Type B pancreatic cell (in vitro differentiated cells): ENCODE measurements around the gene TNFSF13B. TPM values are rescaled to one million over a fixed set of nuclear protein-coding genes. Genes with fewer than 3 reads are reported as not detected.

Experiments used
- DNase-seq: peaks from one replicate; pipeline ENCODE4 v3.0.0; 2021; ENCODE audit warnings: mixed read lengths; ENCODE audit not compliant: unreplicated experiment; ENCODE audit errors: extremely low spot score
- H3K27ac Mint-ChIP-seq: 2 replicates; pipeline ENCODE4 v1.8.0; 2021; ENCODE audit warnings: mild to moderate bottlenecking, mixed read lengths
- H3K27me3 Mint-ChIP-seq: 2 replicates; pipeline ENCODE4 v1.8.0; 2021; ENCODE audit warnings: mixed read lengths
- H3K36me3 Mint-ChIP-seq: 2 replicates; pipeline ENCODE4 v1.8.0; 2021; ENCODE audit warnings: mixed read lengths
- H3K4me1 Mint-ChIP-seq: one replicate; pipeline ENCODE4 v1.8.0; 2021; ENCODE audit warnings: mixed read lengths; ENCODE audit not compliant: unreplicated experiment
- H3K4me3 Mint-ChIP-seq: 2 replicates; pipeline ENCODE4 v1.8.0; 2021; ENCODE audit warnings: mild to moderate bottlenecking, mixed read lengths
- H3K9me3 Mint-ChIP-seq: 2 replicates; pipeline ENCODE4 v1.8.0; 2021; ENCODE audit warnings: mixed read lengths
- total RNA-seq: library from RNA; stranded (reverse); gene quantifications from 2 replicates; pipeline ENCODE4 v1.2.1, GENCODE V29; 2021; ENCODE audit warnings: low replicate concordance
- TF ChIP-seq, protein P1 (sequence below): fragments of 200-600 bp; sonication (generic); conservative IDR thresholded peaks from 2 replicates; pipeline ENCODE4 v1.5.0; 2021; ENCODE audit warnings: antibody characterized with exemption, mild to moderate bottlenecking

Gene TNFSF13B
- total RNA-seq, 1 donor from 2014 or later, result 1.8 TPM

DNA sequence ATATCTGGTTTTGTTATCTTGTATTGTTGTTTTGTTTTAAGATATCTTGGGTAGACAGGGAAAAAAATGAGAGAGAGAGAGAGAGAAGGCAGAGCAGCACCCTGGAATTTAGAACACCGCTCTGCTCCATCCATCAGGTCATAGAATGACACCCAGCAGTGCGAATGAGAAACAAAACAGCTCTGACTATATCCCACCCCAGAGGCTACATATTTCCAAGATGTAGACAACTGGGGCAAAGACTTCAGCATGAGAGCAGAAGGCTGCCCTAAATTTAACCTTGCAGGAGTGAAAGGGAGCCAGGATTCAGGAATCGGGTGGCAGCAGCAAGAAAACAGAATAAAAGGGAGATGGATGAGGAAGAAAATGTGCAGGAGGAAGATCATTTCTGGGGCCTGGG, 46.5 kb downstream of the TNFSF13B start:
- no peaks in the 10 kb centered on the region for H3K4me1 Mint-ChIP-seq
- no peak for DNase-seq
- TF ChIP-seq, protein P1, sequence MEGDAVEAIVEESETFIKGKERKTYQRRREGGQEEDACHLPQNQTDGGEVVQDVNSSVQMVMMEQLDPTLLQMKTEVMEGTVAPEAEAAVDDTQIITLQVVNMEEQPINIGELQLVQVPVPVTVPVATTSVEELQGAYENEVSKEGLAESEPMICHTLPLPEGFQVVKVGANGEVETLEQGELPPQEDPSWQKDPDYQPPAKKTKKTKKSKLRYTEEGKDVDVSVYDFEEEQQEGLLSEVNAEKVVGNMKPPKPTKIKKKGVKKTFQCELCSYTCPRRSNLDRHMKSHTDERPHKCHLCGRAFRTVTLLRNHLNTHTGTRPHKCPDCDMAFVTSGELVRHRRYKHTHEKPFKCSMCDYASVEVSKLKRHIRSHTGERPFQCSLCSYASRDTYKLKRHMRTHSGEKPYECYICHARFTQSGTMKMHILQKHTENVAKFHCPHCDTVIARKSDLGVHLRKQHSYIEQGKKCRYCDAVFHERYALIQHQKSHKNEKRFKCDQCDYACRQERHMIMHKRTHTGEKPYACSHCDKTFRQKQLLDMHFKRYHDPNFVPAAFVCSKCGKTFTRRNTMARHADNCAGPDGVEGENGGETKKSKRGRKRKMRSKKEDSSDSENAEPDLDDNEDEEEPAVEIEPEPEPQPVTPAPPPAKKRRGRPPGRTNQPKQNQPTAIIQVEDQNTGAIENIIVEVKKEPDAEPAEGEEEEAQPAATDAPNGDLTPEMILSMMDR, result no peak
- H3K36me3 Mint-ChIP-seq, result no peaks in the 10 kb centered on the region
- H3K27me3 Mint-ChIP-seq, result peaks cover 10% of the 10 kb centered on the region
- H3K4me3 Mint-ChIP-seq, result no peak overlapping the region
- no peak overlapping the region for H3K27ac Mint-ChIP-seq
- no peaks in the 10 kb centered on the region for H3K9me3 Mint-ChIP-seq

DNA sequence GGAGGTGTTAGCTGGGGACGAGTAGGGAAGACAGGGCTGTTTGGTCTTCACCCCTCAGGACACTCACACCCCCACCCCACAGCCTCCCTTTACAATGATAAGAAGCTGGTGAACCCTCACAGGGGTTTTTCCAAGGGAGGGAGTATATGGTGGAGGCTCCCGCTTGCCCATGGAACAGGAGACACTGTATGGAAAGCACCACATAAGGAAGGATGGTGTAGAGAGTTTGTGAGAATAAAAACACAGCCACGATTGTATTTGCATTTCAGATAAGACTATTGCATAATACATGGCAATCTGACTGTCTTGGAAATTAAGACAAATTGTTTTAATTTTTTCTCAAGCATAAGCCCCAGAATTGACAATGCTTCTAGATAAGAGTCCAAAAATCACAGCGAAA, 46.9 kb downstream of the TNFSF13B start:
- H3K4me3 Mint-ChIP-seq, result no peak overlapping the region
- H3K9me3 Mint-ChIP-seq, result no peaks in the 10 kb centered on the region
- no peaks in the 10 kb centered on the region for H3K4me1 Mint-ChIP-seq
- H3K27me3 Mint-ChIP-seq, result peaks cover 10% of the 10 kb centered on the region
- H3K27ac Mint-ChIP-seq, result no peak overlapping the region
- TF ChIP-seq, protein P1, result no peak
- no peak for DNase-seq
- no peaks in the 10 kb centered on the region for H3K36me3 Mint-ChIP-seq

DNA sequence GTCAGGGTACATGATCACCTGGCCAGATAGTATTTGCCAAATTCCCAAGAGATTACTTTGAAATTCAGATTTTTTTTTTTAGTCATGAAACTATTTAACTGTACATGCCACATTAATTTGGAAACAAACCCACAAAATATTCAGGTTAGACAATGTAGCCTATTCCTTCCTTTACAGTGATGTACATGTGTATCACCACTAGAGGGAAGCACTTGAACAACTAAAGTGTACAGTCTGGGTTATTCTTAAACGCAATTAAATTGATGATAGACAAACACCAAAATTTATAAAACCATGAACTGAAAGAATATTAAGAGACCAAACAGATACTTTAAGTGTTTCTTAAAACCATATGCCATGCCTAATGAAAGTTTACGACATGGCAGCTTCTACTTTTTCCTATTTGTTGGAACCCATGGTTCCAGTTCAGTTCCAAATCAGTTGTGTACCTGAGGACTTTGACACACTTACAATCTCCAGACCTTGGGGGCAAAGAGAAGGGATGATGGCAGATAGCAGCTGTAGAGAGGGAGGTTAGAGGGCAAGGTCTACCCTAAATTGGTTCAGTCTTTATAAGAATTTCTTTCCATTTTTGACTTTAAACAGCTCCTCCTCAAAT, 52.8 kb downstream of the TNFSF13B start:
- Mint-ChIP-seq H3K9me3 (no peaks in the 10 kb centered on the region), H3K4me1 (no peaks in the 10 kb centered on the region), H3K4me3 (no peak overlapping the region), H3K36me3 (no peaks in the 10 kb centered on the region), H3K27ac (no peak overlapping the region), H3K27me3 (peaks cover 13% of the 10 kb centered on the region)
- TF ChIP-seq, protein P1, result peak; percentile 95
- no peak for DNase-seq

DNA sequence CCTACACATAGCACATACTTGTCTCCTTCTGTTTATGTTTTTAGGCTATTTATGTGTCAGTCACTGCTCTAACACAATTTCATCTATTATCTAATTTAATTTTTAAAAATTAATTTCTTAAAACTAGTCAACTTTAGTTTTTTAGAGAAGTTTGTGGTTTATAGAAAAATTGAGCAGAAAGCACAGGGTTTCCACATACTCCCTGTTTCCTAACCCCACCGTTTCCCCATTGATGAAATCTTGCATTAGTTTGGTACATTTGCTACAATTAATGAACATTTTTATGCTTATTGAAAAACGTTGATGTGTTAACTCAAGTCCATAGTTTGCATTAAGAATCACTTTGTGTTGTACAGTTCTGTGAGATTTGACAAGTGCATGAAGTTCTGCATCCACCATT, 53.5 kb downstream of the TNFSF13B start:
- Mint-ChIP-seq H3K36me3 (no peaks in the 10 kb centered on the region), H3K9me3 (no peaks in the 10 kb centered on the region), H3K27me3 (peaks cover 13% of the 10 kb centered on the region)

DNA sequence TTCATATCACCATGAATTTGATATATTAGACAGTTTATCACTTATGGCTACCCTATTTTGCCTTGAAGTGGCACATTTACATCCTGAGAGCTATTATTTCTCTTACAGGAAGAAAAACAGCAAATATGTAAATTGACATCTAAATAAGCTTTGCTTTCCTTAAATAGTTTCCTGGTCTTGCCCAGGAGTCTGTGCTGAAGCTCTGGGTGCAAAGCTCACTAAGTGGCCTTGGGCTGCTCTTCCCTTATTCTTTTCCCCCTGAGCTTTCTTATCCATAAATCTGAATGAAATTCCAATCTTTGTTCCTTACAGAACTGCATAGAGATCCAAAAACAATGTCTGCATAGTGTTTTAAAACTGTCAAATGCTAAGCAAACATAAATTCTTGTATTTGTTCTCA, 56.3 kb downstream of the TNFSF13B start:
- Mint-ChIP-seq H3K27ac (no peak overlapping the region), H3K9me3 (no peaks in the 10 kb centered on the region), H3K36me3 (no peaks in the 10 kb centered on the region), H3K4me3 (no peak overlapping the region), H3K27me3 (peaks cover 7% of the 10 kb centered on the region), H3K4me1 (no peaks in the 10 kb centered on the region)
- TF ChIP-seq, protein P1, result no peak
- no peak for DNase-seq

More for the DNA sequence above, 53.5 kb downstream of the TNFSF13B start:
- no peaks in the 10 kb centered on the region for H3K4me1 Mint-ChIP-seq
- H3K27ac Mint-ChIP-seq, result no peak overlapping the region
- H3K4me3 Mint-ChIP-seq, result no peak overlapping the region
- TF ChIP-seq, protein P1, result no peak
- DNase-seq, result no peak

DNA sequence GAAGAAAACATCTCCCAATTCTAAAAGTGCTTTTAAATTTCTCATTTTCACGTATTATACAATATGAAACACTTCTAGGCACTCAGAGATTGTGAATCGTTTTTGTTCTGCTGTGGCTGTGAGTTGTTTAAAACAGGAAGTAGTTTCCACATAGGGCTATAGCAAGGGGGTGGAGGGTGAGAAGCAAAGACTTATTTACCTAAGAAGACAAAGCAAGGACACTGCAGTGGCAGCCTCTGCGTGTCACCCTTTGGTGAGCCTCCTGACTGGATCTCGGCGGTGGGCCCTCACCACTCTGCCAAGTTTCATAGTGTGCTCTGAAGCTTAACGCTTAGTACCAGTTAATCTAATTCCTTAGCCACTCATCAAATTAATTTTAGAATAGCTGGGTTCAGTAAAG, 56.8 kb downstream of the TNFSF13B start:
- TF ChIP-seq, protein P1, result no peak
- Mint-ChIP-seq H3K27me3 (peaks cover 7% of the 10 kb centered on the region), H3K27ac (no peak overlapping the region), H3K4me1 (no peaks in the 10 kb centered on the region), H3K4me3 (no peak overlapping the region), H3K9me3 (no peaks in the 10 kb centered on the region), H3K36me3 (no peaks in the 10 kb centered on the region)
- DNase-seq, result no peak
